HEK293 (cell line): ENCODE measurements around the gene CYP39A1.

ENCODE experiments used
- CTCF ChIP-seq: fragments of 450-650 bp; formaldehyde crosslinking; IDR thresholded peaks from 2 replicates; pipeline ENCODE4 v1.5.1; 2016; ENCODE audit warnings: missing biosample characterization, missing genetic modification characterization
- HIC1 ChIP-seq: fragments of 450-650 bp; formaldehyde crosslinking; IDR thresholded peaks from 2 replicates; pipeline ENCODE4 v1.5.1; 2016; ENCODE audit warnings: missing biosample characterization, missing genetic modification characterization
- INSM2 ChIP-seq: fragments of 450-650 bp; formaldehyde crosslinking; IDR thresholded peaks from 2 replicates; pipeline ENCODE4 v1.5.1; 2016; ENCODE audit warnings: missing biosample characterization, missing genetic modification characterization
- KLF1 ChIP-seq: fragments of 450-650 bp; formaldehyde crosslinking; IDR thresholded peaks from 2 replicates; pipeline ENCODE4 v1.5.1; 2016; ENCODE audit warnings: missing biosample characterization, missing genetic modification characterization
- KLF10 ChIP-seq: fragments of 450-650 bp; IDR thresholded peaks from 2 replicates; pipeline ENCODE4 v1.5.1; 2018; ENCODE audit warnings: missing biosample characterization, mild to moderate bottlenecking, missing genetic modification characterization
- PRDM1 ChIP-seq: fragments of 450-650 bp; formaldehyde crosslinking; IDR thresholded peaks from 2 replicates; pipeline ENCODE4; 2016; ENCODE audit warnings: missing biosample characterization, missing genetic modification characterization
- PRDM4 ChIP-seq: fragments of 450-650 bp; formaldehyde crosslinking; IDR thresholded peaks from 2 replicates; pipeline ENCODE4 v1.5.1; 2017; ENCODE audit warnings: missing biosample characterization, missing genetic modification characterization
- TCF7L2 ChIP-seq: IDR thresholded peaks from 2 replicates; pipeline ENCODE4 v1.6.1; 2011; ENCODE audit warnings: low read depth, mild to moderate bottlenecking, inconsistent platforms, low read length, moderate library complexity, borderline replicate concordance
- ZBTB17 ChIP-seq: fragments of 450-650 bp; formaldehyde crosslinking; IDR thresholded peaks from 2 replicates; pipeline ENCODE4 v1.5.1; 2016; ENCODE audit warnings: missing biosample characterization, missing genetic modification characterization
- ZBTB44 ChIP-seq: fragments of 450-650 bp; IDR thresholded peaks from 2 replicates; pipeline ENCODE4 v1.5.1; 2018; ENCODE audit warnings: missing biosample characterization, mild to moderate bottlenecking, missing genetic modification characterization
- ZBTB49 ChIP-seq: fragments of 450-650 bp; formaldehyde crosslinking; IDR thresholded peaks from 2 replicates; pipeline ENCODE4 v1.5.1; 2016; ENCODE audit warnings: missing biosample characterization, missing genetic modification characterization, low read depth
- ZBTB6 ChIP-seq: fragments of 450-650 bp; formaldehyde crosslinking; IDR thresholded peaks from 2 replicates; pipeline ENCODE4 v1.5.1; 2017; ENCODE audit warnings: missing biosample characterization, missing genetic modification characterization
- ZFP3 ChIP-seq: fragments of 450-650 bp; formaldehyde crosslinking; IDR thresholded peaks from 2 replicates; pipeline ENCODE4 v1.5.1; 2016; ENCODE audit warnings: low read depth, missing biosample characterization, missing genetic modification characterization
- ZNF140 ChIP-seq: fragments of 450-650 bp; formaldehyde crosslinking; IDR thresholded peaks from 2 replicates; pipeline ENCODE4 v1.5.1; 2016; ENCODE audit warnings: missing biosample characterization, missing genetic modification characterization
- ZNF239 ChIP-seq: fragments of 450-650 bp; formaldehyde crosslinking; IDR thresholded peaks from 2 replicates; pipeline ENCODE4 v1.5.1; 2016; ENCODE audit warnings: missing biosample characterization, missing genetic modification characterization
- ZNF354C ChIP-seq: fragments of 450-650 bp; formaldehyde crosslinking; IDR thresholded peaks from 2 replicates; pipeline ENCODE4 v1.5.1; 2016; ENCODE audit warnings: missing biosample characterization, missing genetic modification characterization, low read depth, borderline replicate concordance
- ZNF510 ChIP-seq: fragments of 450-650 bp; formaldehyde crosslinking; IDR thresholded peaks from 2 replicates; pipeline ENCODE4 v1.5.1; 2018; ENCODE audit warnings: mild to moderate bottlenecking, missing genetic modification characterization, missing biosample characterization; ENCODE audit not compliant: insufficient replicate concordance
- ZNF513 ChIP-seq: fragments of 450-650 bp; IDR thresholded peaks from 2 replicates; pipeline ENCODE4 v1.5.1; 2018; ENCODE audit warnings: missing biosample characterization, missing genetic modification characterization
- ZNF548 ChIP-seq: fragments of 450-650 bp; formaldehyde crosslinking; IDR thresholded peaks from 2 replicates; pipeline ENCODE4 v1.5.1; 2016; ENCODE audit warnings: missing biosample characterization, missing genetic modification characterization
- ZNF571 ChIP-seq: fragments of 450-650 bp; formaldehyde crosslinking; IDR thresholded peaks from 2 replicates; pipeline ENCODE4 v1.5.0; 2017; ENCODE audit warnings: missing biosample characterization, missing genetic modification characterization
- ZNF660 ChIP-seq: fragments of 450-650 bp; IDR thresholded peaks from 2 replicates; pipeline ENCODE4 v1.5.1; 2018; ENCODE audit warnings: missing biosample characterization, mild to moderate bottlenecking, missing genetic modification characterization
- ZNF664 ChIP-seq: fragments of 450-650 bp; formaldehyde crosslinking; IDR thresholded peaks from 2 replicates; pipeline ENCODE4 v1.5.1; 2016; ENCODE audit warnings: missing biosample characterization, missing genetic modification characterization
- ZNF707 ChIP-seq: fragments of 450-650 bp; formaldehyde crosslinking; IDR thresholded peaks from 2 replicates; pipeline ENCODE4 v1.5.1; 2016; ENCODE audit warnings: missing biosample characterization, missing genetic modification characterization
- ZNF843 ChIP-seq: fragments of 450-650 bp; formaldehyde crosslinking; IDR thresholded peaks from 2 replicates; pipeline ENCODE4 v1.5.1; 2016; ENCODE audit warnings: missing biosample characterization, missing genetic modification characterization

Gene CYP39A1

GRCh38 chr6:46648869-46649492, 3.6 kb downstream of the CYP39A1 start (continued):
- TF ChIP-seq ZBTB49 (tag by site-specific recombination) (no peak), ZNF707 (no peak), ZBTB44 (tag by site-specific recombination) (peak; percentile 37; the same call in 1 of the 2 replicates), ZNF571 (tag by site-specific recombination) (no peak), PRDM4 (tag by site-specific recombination) (no peak), ZNF140 (tag by site-specific recombination) (no peak), ZBTB17 (tag by site-specific recombination) (peak; percentile 54; the same call in 1 of the 2 replicates), HIC1 (tag by site-specific recombination) (no peak), ZNF510 (tag by site-specific recombination) (no peak), ZFP3 (tag by site-specific recombination) (no peak), ZNF354C (no peak), TCF7L2 (peak; percentile 69; the same call in 1 of the 2 replicates), ZNF664 (tag by site-specific recombination) (no peak), ZNF239 (no peak), ZNF548 (tag by site-specific recombination) (no peak), ZNF513 (tag by site-specific recombination) (no peak), KLF10 (no peak), CTCF (tag by site-specific recombination) (no peak), INSM2 (tag by site-specific recombination) (peak; percentile 49; the same call in 1 of the 2 replicates), ZBTB6 (no peak), ZNF843 (tag by site-specific recombination) (no peak), ZNF660 (tag by site-specific recombination) (no peak), KLF1 (tag by site-specific recombination) (no peak), PRDM1 (tag by site-specific recombination) (peak; percentile 50)
